ENCODE measurements around the gene STON1. TPM values are rescaled to one million over a fixed set of nuclear protein-coding genes. Genes with fewer than 3 reads are reported as not detected.

The STON1 gene
- total RNA-seq, 1 experiment from 2014 or later: 5.5 TPM

- H3K36me3 Mint-ChIP-seq (ENCODE audit: insufficient read depth in 1 of 3, low read depth in 3 of 3): peaks cover 3 to 37% (median 21%) of the 10 kb centered on the region in 3 experiments; a peak in 6 of 7 replicates
Measured at GRCh38 chr2:48488545-48488944, 41.4 kb upstream of the STON1 start.

More at GRCh38 chr2:48488545-48488944, 41.4 kb upstream of the STON1 start:
- TF ChIP-seq CTCF (conservative IDR thresholded peaks at IDR 0.05): no peak
- Histone ChIP-seq H3K4me2 (ENCODE audit: insufficient read depth, insufficient read length, low read length) (no peak overlapping the region), H2BK15ac (ENCODE audit: low read depth, low read length) (no peak overlapping the region), H3K4ac (ENCODE audit: low read depth, low read length) (no peak overlapping the region), H4K5ac (ENCODE audit: insufficient read length, low read depth, low read length) (no peak overlapping the region), H2AK5ac (ENCODE audit: insufficient read length, low read length) (no peak overlapping the region), H3K79me1 (ENCODE audit: insufficient read depth, low read depth, low read length, poor library complexity, severe bottlenecking) (no peaks in the 10 kb centered on the region), H3K23ac (ENCODE audit: insufficient read length, low read depth, low read length) (no peak overlapping the region), H3K14ac (ENCODE audit: insufficient read depth, low read length) (no peak overlapping the region), H3K9me3 (ENCODE audit: control insufficient read depth, low read depth, low read length) (no peaks in the 10 kb centered on the region), H2AFZ (ENCODE audit: low read length) (no peak overlapping the region), H2BK5ac (ENCODE audit: insufficient read length, low read length) (no peak overlapping the region), H3K9ac (ENCODE audit: extremely low read depth, insufficient read length, low read length) (no peak overlapping the region), H3K27ac (ENCODE audit: insufficient read length, low read depth, low read length) (no peak overlapping the region), H4K8ac (replicated peaks; ENCODE audit: insufficient read length, low read depth, low read length) (no peak overlapping the region), H4K91ac (ENCODE audit: insufficient read length, low read depth, low read length) (no peak overlapping the region), H3K79me2 (ENCODE audit: insufficient read depth, low read length) (no peaks in the 10 kb centered on the region), H3K18ac (ENCODE audit: insufficient read length, low read depth, low read length) (no peak overlapping the region), H2BK120ac (ENCODE audit: low read depth, low read length, poor library complexity, severe bottlenecking) (no peak overlapping the region), H2BK12ac (ENCODE audit: insufficient read length, low read depth, low read length) (no peak overlapping the region), H3K56ac (ENCODE audit: insufficient read length, low read depth, low read length) (no peak overlapping the region), H3K4me1 (ENCODE audit: insufficient read depth, low read length) (no peaks in the 10 kb centered on the region), H4K20me1 (ENCODE audit: control insufficient read depth, insufficient read depth, insufficient read length) (no peaks in the 10 kb centered on the region), H3K23me2 (ENCODE audit: insufficient read length, low read depth, low read length, poor library complexity, severe bottlenecking) (no peaks in the 10 kb centered on the region), H2BK20ac (ENCODE audit: low read depth, low read length, poor library complexity, severe bottlenecking) (no peak overlapping the region), H3K27me3 (ENCODE audit: insufficient read depth, low read length) (no peaks in the 10 kb centered on the region), H3T11ph (ENCODE audit: low read length) (no peak overlapping the region)
- WGBS (ENCODE audit: extremely low coverage, insufficient read length, low lambda C conversion rate): no CpG with 5 or more reads among the region's 3 CpGs
- no peak overlapping the region for H3K27ac Mint-ChIP-seq
- no peak overlapping the region for H3K4me3 Mint-ChIP-seq
- no peaks in the 10 kb centered on the region for H3K27me3 Mint-ChIP-seq (ENCODE audit: low read depth)
- no peaks in the 10 kb centered on the region for H3K4me1 Mint-ChIP-seq
- DNase-seq: no peak
- no peaks in the 10 kb centered on the region for H3K9me3 Mint-ChIP-seq

All from H9 (cell line).